K562 (cell line): ENCODE measurements around the gene TMSB15C. TPM values are rescaled to one million over a fixed set of nuclear protein-coding genes. Genes with fewer than 3 reads are reported as not detected.

Source experiments
- ATAC-seq: fragments of 200-7000 bp; cut with Tn5 transposase; 3 replicates; pipeline ENCODE4 v1.9.1; 2020; ENCODE audit warnings: moderate library complexity
- BruUV-seq: library from RNA; stranded (reverse); fragments of 400-500 nt; replicated peaks from 2 replicates; lab custom pipeline; 2021; lab: Mats Ljungman, UMichigan
- CTCF ChIA-PET: fragments of 300-600 bp; formaldehyde crosslinking; extraction: SDS; loops from one replicate; lab custom pipeline; 2021; ENCODE audit warnings: low intra/inter-chr PET ratio; lab: Yijun Ruan, JAX
- POLR2A ChIA-PET: fragments of 300-600, 350-650 bp; sonication (Branson Sonifier 250); formaldehyde crosslinking; extraction: SDS; loops from one replicate; lab custom pipeline; 2021; ENCODE audit warnings: antibody characterized with exemption, inconsistent platforms; lab: Yijun Ruan, JAX
- DNase-seq, 4 experiments: peaks; one replicate each; pipeline versions ENCODE4 v3.0.0 to v3.0.0-alpha.2; 2011 to 2018; ENCODE audit warnings: low spot score in 3 of 4, mixed read lengths in 3 of 4; ENCODE audit errors: extremely low read depth in 1 of 4
- FAIRE-seq: peaks from 2 replicates; lab custom pipeline; 2011; peaks lifted over from hg19 to GRCh38; lab: Jason Lieb, UNC
- H2AFZ ChIP-seq: 2 replicates; pipeline ENCODE4 v1.6.0; 2011; ENCODE audit warnings: low read depth, low read length, control low read depth, inconsistent platforms
- H3K27ac ChIP-seq: fragments of 200-600 bp; 3 replicates; pipeline ENCODE4 v1.8.0; 2011; ENCODE audit warnings: low read depth, mild to moderate bottlenecking, control low read depth, inconsistent platforms, low read length, moderate library complexity, mixed read lengths; ENCODE audit errors: extremely low read depth
- H3K27me3 ChIP-seq, 2 experiments: fragments of 300-600 bp in 1 of 2; 2 replicates in 1 of 2; 3 replicates in 1 of 2; pipeline versions ENCODE4 v1.6.0 to v1.8.0; 2011; ENCODE audit warnings: inconsistent platforms in 2 of 2, low read length in 2 of 2, mild to moderate bottlenecking in 1 of 2, mixed read lengths in 1 of 2, moderate library complexity in 1 of 2; ENCODE audit not compliant: control insufficient read depth in 2 of 2, insufficient read depth in 2 of 2
- H3K36me3 ChIP-seq: fragments of 300-600 bp; 3 replicates; pipeline ENCODE4 v1.8.0; 2011; ENCODE audit warnings: mild to moderate bottlenecking, low read length, inconsistent platforms; ENCODE audit not compliant: control insufficient read depth, insufficient read depth
- H3K4me1 ChIP-seq, 2 experiments: fragments of 200-600 bp in 1 of 2; replicated peaks in 1 of 2; 2 replicates in 1 of 2; 3 replicates in 1 of 2; pipeline versions ENCODE4 v1.5.1 to v1.8.0; 2011; ENCODE audit warnings: inconsistent platforms in 2 of 2, low read length in 2 of 2, mild to moderate bottlenecking in 1 of 2, mixed read lengths in 1 of 2, moderate library complexity in 1 of 2; ENCODE audit not compliant: control insufficient read depth in 2 of 2, insufficient read depth in 2 of 2
- H3K4me2 ChIP-seq: 2 replicates; pipeline ENCODE4 v1.6.1; 2011; ENCODE audit warnings: low read length, control low read depth, inconsistent platforms, mixed read lengths; ENCODE audit not compliant: insufficient read depth
- H3K4me3 ChIP-seq: fragments of 200-600 bp; sonication (generic), shearing (Covaris generic); 2 replicates; pipeline ENCODE4 v1.5.1; 2016; ENCODE audit warnings: control low read depth, inconsistent platforms
- H3K79me2 ChIP-seq: fragments of 200-600 bp; 3 replicates; pipeline ENCODE4 v1.8.0; 2011; ENCODE audit warnings: low read length, inconsistent platforms; ENCODE audit not compliant: control insufficient read depth, insufficient read depth
- H3K9ac ChIP-seq, 2 experiments: 2 replicates each; pipeline versions ENCODE4 v1.6.0 to v1.6.1; 2011; ENCODE audit warnings: low read depth in 2 of 2, low read length in 2 of 2, control low read depth in 1 of 2, inconsistent platforms in 1 of 2, mild to moderate bottlenecking in 1 of 2, mixed read lengths in 1 of 2; ENCODE audit not compliant: insufficient read depth in 1 of 2
- H3K9me1 ChIP-seq: one replicate; pipeline ENCODE4 v1.6.0; 2011; ENCODE audit warnings: inconsistent platforms, mild to moderate bottlenecking, low read length, moderate library complexity; ENCODE audit not compliant: control insufficient read depth, insufficient read depth
- H3K9me3 ChIP-seq: replicated peaks from 2 replicates; pipeline ENCODE4 v1.5.1; 2011; ENCODE audit warnings: low read depth, low read length, inconsistent platforms; ENCODE audit not compliant: control insufficient read depth, insufficient read depth
- H4K20me1 ChIP-seq: replicated peaks from 2 replicates; pipeline ENCODE4 v1.6.1; 2011; ENCODE audit warnings: low read length, inconsistent platforms, mixed read lengths; ENCODE audit not compliant: control insufficient read depth, insufficient read depth
- C11orf30 ChIP-seq: fragments of 450-650 bp; IDR thresholded peaks from 2 replicates; pipeline ENCODE4 v1.6.1; 2016; ENCODE audit warnings: low read depth, mild to moderate bottlenecking
- GABPB2 ChIP-seq: fragments of 250-450 bp; sonication (Bioruptor Pico); conservative IDR thresholded peaks from 2 replicates; pipeline ENCODE4 v1.5.1; 2021; ENCODE audit warnings: mild to moderate bottlenecking
- MAFF ChIP-seq: IDR thresholded peaks from 2 replicates; pipeline ENCODE4 v1.6.1; 2012; ENCODE audit warnings: low read length, improper control_type of control experiment
- MAFG ChIP-seq: fragments of 450-650 bp; conservative IDR thresholded peaks from 2 replicates; pipeline ENCODE4 v1.6.1; 2016; ENCODE audit warnings: missing genetic modification characterization, missing compliant biosample characterization
- PPARD ChIP-seq: fragments of 250-450 bp; sonication (Bioruptor Pico); IDR thresholded peaks from 2 replicates; pipeline ENCODE4 v1.8.0; 2022; ENCODE audit warnings: inconsistent platforms, mild to moderate bottlenecking, moderate library complexity
- SRF ChIP-seq, 2 experiments: fragments of 250-450, 450-650 bp in 1 of 2; sonication (Bioruptor Pico) in 1 of 2; sonication (generic) in 1 of 2; formaldehyde crosslinking; IDR thresholded peaks; 2 replicates each; pipeline versions ENCODE4 v1.5.0 to v1.5.1; 2020 to 2022; ENCODE audit warnings: mild to moderate bottlenecking in 1 of 2, missing genetic modification reagents in 1 of 2
- ZC3H8 ChIP-seq: fragments of 450-650 bp; IDR thresholded peaks from 2 replicates; pipeline ENCODE4 v1.6.1; 2017
- ZEB2 ChIP-seq: fragments of 450-650 bp; IDR thresholded peaks from 2 replicates; pipeline ENCODE4 v1.6.1; 2016
- ZNF316 ChIP-seq: fragments of 450-650 bp; IDR thresholded peaks from 2 replicates; pipeline ENCODE4 v1.6.1; 2016
- ZNF41 ChIP-seq: fragments of 250-450 bp; sonication (Bioruptor Pico); conservative IDR thresholded peaks from 2 replicates; pipeline ENCODE4 v1.4.0; 2020; ENCODE audit warnings: mild to moderate bottlenecking
- ZNF75A ChIP-seq: fragments of 450-650 bp; formaldehyde crosslinking; IDR thresholded peaks from 2 replicates; pipeline ENCODE4 v1.4.0; 2020; ENCODE audit warnings: mild to moderate bottlenecking
- WGBS: fragments of 100-300 bp; shearing (Covaris generic); methylation state at CpG from one replicate; pipeline ENCODE4 v1.1.6; 2016; ENCODE audit warnings: low coverage, mixed read lengths; ENCODE audit not compliant: insufficient coverage; ENCODE audit errors: missing lambda C conversion rate; 5-methylcytosine and 5-hydroxymethylcytosine counted together
- in situ Hi-C: fragments of 300-500 bp; cut with MboI; formaldehyde crosslinking; loops from 4 replicates; pipeline ENCODE4 v1.15.0; 2018; ENCODE audit warnings: inconsistent platforms, mixed read lengths
- intact Hi-C: fragments of 100-400 bp; cut with micrococcal nuclease; formaldehyde crosslinking; loops from 2 replicates; pipeline ENCODE4 v1.14.2; 2022
- polyA plus RNA-seq, 8 experiments: library from polyadenylated mRNA; depleted of rRNA in 4 of 8; stranded (reverse) in 5 of 8; unstranded in 3 of 8; fragments of >200 nt; fragmentation: Nextera tagmentation in 2 of 8; fragmentation: Illumina TruSeq in 1 of 8; extraction: Ambion mirVana in 2 of 8; extraction: Trizol in 1 of 8; gene quantifications; 2 replicates each; pipeline versions ENCODE4 v1.2.1 to v1.2.3, GENCODE V29; 2011 to 2014; ENCODE audit warnings: inconsistent platforms in 1 of 8, missing spikeins in 1 of 8
- total RNA-seq, 7 experiments: library from RNA; depleted of rRNA in 6 of 7; stranded (reverse); fragments of >200 nt in 6 of 7; fragmentation: Illumina TruSeq in 2 of 7; extraction: Trizol in 2 of 7; gene quantifications; 2 replicates each; pipeline versions ENCODE4 v1.2.1 to v1.2.3, GENCODE V29; 2011 to 2021; ENCODE audit warnings: low replicate concordance in 1 of 7
- TF ChIP-seq, protein P1 (sequence below): fragments of 200-800 bp; sonication (Bioruptor generic); IDR thresholded peaks from 2 replicates; pipeline ENCODE4 v1.6.1; 2016; ENCODE audit warnings: missing genetic modification characterization, missing compliant biosample characterization
- TF ChIP-seq, protein P2 (sequence below): sonication (generic); formaldehyde crosslinking; IDR thresholded peaks from 2 replicates; pipeline ENCODE4 v1.8.1; 2023; ENCODE audit warnings: mild to moderate bottlenecking, missing genetic modification reagents
- TF ChIP-seq, protein P3 (sequence below): sonication (generic); formaldehyde crosslinking; IDR thresholded peaks from 2 replicates; pipeline ENCODE4 v1.8.1; 2022; ENCODE audit warnings: missing genetic modification reagents

TMSB15C gene
- total and polyA plus RNA-seq, 9 of the 15 experiments (the other 6 are each of a cell fraction or from before 2014, with no cell fraction given), result 0.03 TPM; not detected in 8

DNA sequence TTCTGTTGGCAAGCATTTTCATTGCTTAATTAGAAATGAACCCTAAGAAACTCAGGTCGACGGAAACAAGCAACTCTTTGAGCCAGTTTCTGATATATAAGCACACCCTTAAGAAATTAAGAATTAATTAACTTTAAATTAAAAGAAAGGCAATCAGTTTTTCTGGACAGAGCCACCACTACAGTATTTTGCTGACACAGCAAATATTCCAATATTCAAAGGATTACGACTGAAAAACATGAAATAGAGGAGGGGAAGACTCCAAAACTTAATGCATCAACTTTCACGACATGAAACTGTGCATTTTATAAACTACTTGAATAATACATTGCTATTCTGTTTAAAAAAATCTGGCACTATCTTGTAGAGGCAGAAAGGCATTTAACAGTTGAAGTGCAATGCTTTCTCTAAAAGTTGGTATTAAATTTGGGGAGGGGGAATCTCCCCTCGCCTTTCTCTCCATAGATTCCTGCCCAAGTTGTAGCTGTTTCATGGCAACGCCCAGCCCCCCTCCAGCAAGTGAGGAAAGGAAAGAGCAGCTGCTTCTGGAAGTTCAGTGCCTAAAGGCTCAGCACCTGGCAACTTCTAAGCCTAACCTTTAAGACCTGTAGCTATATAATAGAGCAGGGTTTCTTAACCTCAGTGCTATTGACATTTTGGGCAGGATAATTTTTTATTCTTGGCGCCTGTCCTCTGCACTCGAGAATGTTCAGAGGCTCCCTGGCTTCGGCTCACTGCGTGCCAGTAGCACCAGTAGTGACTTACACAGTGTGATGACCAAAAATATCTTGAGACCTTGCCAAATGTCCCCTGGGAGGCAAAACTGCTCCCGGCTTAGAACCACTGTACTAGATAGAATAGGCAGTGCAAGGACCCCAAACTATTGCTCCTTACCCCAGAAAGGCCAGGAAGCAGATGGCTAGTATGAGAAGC is 29.6 kb upstream of the TMSB15C start:
- no TSS peak for BruUV-seq
- CTCF ChIA-PET, result no interaction called here
- no peak for TF ChIP-seq ZEB2
- TF ChIP-seq ZC3H8, result no peak
- no peak for TF ChIP-seq ZNF41 (CRISPR knock-in tag)
- TF ChIP-seq, protein P1, sequence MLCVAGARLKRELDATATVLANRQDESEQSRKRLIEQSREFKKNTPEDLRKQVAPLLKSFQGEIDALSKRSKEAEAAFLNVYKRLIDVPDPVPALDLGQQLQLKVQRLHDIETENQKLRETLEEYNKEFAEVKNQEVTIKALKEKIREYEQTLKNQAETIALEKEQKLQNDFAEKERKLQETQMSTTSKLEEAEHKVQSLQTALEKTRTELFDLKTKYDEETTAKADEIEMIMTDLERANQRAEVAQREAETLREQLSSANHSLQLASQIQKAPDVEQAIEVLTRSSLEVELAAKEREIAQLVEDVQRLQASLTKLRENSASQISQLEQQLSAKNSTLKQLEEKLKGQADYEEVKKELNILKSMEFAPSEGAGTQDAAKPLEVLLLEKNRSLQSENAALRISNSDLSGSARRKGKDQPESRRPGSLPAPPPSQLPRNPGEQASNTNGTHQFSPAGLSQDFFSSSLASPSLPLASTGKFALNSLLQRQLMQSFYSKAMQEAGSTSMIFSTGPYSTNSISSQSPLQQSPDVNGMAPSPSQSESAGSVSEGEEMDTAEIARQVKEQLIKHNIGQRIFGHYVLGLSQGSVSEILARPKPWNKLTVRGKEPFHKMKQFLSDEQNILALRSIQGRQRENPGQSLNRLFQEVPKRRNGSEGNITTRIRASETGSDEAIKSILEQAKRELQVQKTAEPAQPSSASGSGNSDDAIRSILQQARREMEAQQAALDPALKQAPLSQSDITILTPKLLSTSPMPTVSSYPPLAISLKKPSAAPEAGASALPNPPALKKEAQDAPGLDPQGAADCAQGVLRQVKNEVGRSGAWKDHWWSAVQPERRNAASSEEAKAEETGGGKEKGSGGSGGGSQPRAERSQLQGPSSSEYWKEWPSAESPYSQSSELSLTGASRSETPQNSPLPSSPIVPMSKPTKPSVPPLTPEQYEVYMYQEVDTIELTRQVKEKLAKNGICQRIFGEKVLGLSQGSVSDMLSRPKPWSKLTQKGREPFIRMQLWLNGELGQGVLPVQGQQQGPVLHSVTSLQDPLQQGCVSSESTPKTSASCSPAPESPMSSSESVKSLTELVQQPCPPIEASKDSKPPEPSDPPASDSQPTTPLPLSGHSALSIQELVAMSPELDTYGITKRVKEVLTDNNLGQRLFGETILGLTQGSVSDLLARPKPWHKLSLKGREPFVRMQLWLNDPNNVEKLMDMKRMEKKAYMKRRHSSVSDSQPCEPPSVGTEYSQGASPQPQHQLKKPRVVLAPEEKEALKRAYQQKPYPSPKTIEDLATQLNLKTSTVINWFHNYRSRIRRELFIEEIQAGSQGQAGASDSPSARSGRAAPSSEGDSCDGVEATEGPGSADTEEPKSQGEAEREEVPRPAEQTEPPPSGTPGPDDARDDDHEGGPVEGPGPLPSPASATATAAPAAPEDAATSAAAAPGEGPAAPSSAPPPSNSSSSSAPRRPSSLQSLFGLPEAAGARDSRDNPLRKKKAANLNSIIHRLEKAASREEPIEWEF (CRISPR knock-in tag), result no peak
- TF ChIP-seq ZNF75A (CRISPR knock-in tag), result no peak
- TF ChIP-seq MAFF, result peak; percentile 97
- TF ChIP-seq PPARD (CRISPR knock-in tag), result no peak
- TF ChIP-seq MAFG (tag), result peak; percentile 87
- TF ChIP-seq, protein P2, sequence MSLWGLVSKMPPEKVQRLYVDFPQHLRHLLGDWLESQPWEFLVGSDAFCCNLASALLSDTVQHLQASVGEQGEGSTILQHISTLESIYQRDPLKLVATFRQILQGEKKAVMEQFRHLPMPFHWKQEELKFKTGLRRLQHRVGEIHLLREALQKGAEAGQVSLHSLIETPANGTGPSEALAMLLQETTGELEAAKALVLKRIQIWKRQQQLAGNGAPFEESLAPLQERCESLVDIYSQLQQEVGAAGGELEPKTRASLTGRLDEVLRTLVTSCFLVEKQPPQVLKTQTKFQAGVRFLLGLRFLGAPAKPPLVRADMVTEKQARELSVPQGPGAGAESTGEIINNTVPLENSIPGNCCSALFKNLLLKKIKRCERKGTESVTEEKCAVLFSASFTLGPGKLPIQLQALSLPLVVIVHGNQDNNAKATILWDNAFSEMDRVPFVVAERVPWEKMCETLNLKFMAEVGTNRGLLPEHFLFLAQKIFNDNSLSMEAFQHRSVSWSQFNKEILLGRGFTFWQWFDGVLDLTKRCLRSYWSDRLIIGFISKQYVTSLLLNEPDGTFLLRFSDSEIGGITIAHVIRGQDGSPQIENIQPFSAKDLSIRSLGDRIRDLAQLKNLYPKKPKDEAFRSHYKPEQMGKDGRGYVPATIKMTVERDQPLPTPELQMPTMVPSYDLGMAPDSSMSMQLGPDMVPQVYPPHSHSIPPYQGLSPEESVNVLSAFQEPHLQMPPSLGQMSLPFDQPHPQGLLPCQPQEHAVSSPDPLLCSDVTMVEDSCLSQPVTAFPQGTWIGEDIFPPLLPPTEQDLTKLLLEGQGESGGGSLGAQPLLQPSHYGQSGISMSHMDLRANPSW, result no peak
- TF ChIP-seq, protein P3, sequence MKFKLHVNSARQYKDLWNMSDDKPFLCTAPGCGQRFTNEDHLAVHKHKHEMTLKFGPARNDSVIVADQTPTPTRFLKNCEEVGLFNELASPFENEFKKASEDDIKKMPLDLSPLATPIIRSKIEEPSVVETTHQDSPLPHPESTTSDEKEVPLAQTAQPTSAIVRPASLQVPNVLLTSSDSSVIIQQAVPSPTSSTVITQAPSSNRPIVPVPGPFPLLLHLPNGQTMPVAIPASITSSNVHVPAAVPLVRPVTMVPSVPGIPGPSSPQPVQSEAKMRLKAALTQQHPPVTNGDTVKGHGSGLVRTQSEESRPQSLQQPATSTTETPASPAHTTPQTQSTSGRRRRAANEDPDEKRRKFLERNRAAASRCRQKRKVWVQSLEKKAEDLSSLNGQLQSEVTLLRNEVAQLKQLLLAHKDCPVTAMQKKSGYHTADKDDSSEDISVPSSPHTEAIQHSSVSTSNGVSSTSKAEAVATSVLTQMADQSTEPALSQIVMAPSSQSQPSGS (CRISPR knock-in tag), result no peak
- TF ChIP-seq GABPB2 (CRISPR knock-in tag), result no peak
- TF ChIP-seq C11orf30, result peak; percentile 78
- no peak for TF ChIP-seq SRF (CRISPR knock-in tag; IDR thresholded peaks at IDR 0.05)
- peak; percentile 91 for TF ChIP-seq ZNF316

More for the DNA sequence above, 29.6 kb upstream of the TMSB15C start:
- WGBS, result 2% methylated on average over 11 of the region's 11 CpGs
- Histone ChIP-seq H3K27me3 (no peaks in the 10 kb centered on the region; a peak in 1 of 5 replicates), H3K4me2 (no peak overlapping the region), H3K9ac (no peak overlapping the region), H2AFZ (no peak overlapping the region), H4K20me1 (no peaks in the 10 kb centered on the region), H3K79me2 (no peaks in the 10 kb centered on the region), H3K36me3 (no peaks in the 10 kb centered on the region), H3K4me1 (no peaks in the 10 kb centered on the region), H3K4me3 (no peak overlapping the region), H3K27ac (no peak overlapping the region), H3K9me1 (no peaks in the 10 kb centered on the region), H3K9me3 (no peaks in the 10 kb centered on the region)
- FAIRE-seq (no peak), ATAC-seq (no peak), DNase-seq (no peak)
- POLR2A ChIA-PET, result interaction anchor here (0.6 kb wide), 1 partner anchor 16 kb away, joined by 3 read pairs; no protein-coding TSS in a partner anchor
- intact Hi-C loops (no loop called here), in situ Hi-C loops (no loop called here)
